Jurkat, Clone E6-1 (cell line): Measurements from ENCODE around the gene SCARF2.

Source experiments
- DNase-seq: peaks from one replicate; pipeline ENCODE4 v3.0.0-alpha.2; 2011; ENCODE audit warnings: low read depth, low spot score
- H3K4me3 ChIP-seq: 2 replicates; pipeline ENCODE4 v1.5.1; 2011; ENCODE audit warnings: mild to moderate bottlenecking, low read length, control low read depth, moderate library complexity

SCARF2 gene

DNA sequence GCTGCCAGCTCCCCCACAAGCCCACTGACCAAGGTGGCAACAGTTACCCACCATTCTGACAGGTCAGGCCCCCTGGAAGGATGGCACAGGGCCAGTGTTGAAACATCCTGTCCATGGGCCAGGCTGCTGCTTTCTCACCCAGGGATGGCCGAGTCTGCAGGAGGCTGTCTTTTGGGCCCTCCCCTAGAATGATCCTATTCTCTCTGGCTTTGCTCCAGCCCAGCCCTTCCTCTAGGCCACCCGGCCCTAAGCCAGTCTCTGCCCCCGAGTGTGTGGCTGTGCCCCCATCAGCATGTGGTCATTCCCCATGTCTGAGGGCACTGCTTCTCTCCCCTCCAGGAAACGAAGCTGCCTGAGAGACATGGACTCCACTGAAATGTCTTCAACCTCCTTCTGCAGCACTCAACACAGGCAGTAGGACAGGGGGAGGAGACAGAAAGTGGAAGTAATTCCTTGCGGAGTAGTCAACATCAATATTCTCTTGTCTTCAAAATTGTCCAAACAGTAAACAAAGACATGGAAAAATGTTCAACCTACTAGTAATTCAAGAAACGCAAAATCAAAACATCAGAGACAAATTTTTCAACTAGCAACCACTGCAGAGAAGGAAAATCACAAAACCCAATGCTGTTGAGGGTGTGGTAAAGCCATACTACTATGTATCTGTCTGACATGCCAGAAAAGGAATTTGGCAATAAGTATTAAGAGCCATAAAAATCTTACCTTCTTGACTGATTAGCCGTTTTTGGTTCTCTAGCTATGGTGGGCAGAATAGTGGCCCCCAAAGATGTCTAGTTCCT, 5.1 kb upstream of the SCARF2 start:
- H3K4me3 ChIP-seq, result no peak overlapping the region
- no peak for DNase-seq

DNA sequence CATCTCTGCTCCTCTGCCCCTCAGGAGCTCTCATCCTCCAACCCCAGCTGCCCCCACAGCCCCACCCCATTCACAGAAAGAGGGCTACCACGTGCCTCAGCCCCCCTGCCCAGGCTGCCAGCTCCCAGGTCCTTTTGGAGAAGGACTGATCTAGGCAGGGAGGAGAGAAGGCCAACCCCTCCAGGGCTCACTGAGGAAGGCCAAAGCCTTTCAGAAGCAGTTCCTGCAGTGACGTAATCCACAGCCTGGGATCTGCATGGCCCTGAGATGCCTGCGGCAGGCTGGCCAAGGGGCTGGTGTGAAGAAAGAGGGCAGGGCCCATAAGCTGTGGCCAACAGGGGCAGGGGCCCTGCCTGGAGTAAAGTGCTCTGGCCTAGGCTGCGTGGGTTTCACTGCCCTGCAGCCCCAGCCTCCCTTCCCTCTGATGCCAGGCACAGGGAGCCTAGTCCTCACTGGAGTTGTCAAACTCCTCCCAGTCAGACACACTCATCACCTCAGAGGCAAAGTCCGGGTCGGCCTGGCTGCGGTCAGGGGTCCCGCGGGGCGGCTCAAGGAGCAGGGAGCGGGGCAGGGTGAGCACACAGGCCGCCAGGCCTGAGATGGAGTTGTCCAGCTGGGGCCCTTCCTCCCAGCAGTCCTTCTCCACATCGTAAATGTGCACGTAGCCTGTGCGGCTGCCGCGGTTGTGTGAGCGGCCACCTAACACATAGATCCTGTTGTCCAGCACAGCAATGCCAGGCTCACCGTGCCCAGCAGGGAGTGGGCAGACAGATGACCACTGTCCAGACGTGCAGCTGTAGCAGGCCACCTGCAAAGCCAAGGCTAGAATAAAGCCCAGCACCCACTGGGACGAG, 4.2 kb upstream of the SCARF2 start:
- no peak overlapping the region for H3K4me3 ChIP-seq
- DNase-seq, result no peak

DNA sequence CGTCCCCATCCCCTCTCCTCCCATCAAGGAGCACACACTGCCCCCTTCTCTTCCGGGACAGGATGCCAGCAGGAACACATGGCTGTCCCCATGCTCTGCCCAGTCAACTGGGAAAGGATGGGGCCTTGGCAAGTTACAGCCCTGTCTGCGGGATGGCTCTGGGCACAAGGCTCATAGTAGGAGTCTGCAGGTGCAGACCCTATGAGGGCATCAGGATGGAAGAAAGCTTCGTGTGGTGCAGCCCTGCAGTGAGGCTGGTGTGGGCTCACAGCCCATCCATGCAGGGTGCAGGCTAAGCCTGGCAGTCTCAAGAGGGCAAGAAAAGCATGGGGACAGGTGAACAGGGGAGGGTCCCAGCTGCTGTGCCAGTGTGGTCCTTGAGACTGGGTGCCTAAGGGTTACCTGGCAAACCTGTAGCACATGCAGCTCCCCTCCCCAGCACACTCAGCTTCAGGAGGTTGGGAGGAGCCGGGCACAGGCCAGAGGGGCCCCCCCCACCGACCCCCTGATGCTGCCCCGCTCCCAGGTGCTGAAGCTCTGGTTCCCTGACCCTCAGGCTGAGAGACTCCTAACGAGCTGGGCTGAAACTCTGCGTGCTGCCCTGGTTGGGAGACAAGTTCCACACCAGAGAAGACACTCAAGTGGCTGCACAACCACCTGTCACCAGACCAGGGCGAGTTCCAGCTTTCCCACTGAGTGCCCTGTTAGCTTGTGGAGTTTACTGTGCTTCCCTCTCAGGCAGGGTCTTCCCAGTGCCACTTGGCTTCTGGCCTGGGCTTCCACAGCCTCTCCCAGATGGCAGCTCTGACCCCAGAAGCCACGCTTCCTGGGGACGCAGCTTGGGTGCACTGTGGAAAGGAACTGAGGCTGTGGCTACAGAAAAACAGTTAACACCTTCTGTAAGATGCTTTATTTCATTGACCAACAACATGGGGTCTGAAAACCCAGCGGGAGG, 3.3 kb upstream of the SCARF2 start:
- no peak for DNase-seq
- no peak overlapping the region for H3K4me3 ChIP-seq

DNA sequence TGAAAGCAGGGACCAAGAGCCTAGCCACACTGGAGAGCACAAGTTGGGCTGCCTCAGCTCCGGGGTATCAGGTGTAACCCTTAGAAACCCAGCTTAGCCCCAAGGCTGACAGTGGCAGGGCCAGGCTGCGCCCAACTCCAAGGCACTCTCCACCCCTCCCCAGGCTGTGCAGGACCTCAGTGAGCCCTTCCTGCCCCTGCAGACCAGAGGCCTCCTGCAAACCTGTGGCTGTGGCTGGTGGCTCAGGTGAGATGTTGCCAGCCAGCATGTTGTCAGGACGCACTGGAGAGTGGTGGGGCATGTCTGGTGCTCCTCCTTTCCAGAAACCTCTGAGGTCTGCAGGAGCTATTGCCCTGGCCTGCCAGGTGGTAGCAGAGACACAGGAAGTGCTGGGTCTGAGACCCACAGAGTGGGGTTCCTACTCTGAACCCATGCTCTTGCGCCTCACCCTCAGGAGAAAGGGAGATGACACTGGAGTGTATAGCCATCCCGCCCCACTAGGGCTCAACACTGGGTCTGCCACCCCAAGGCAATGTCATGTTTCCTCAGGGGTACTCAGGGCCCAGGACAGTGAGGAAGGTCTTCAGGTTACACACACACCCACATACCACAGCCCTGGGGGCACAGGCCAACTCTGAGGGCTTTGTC, 2.4 kb upstream of the SCARF2 start:
- DNase-seq, result no peak
- H3K4me3 ChIP-seq, result no peak overlapping the region

DNA sequence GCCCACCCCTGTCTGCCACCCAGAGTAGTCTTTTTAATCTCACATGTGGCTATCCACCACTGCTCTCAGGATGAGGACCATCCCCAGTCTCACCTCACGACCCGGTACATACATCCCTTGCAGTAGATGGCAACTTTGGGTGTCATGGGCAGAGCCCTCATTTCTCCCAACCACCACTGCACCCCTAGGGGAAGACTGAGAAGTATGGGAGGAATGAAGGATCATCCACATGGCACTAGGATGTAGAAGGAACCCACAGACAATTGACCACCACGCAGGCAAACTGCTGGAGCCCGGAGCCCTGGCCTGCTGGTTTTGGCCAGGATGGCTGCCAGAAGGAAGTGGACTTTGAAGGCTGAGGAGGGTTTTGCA, 1.9 kb upstream of the SCARF2 start:
- DNase-seq, result no peak

DNA sequence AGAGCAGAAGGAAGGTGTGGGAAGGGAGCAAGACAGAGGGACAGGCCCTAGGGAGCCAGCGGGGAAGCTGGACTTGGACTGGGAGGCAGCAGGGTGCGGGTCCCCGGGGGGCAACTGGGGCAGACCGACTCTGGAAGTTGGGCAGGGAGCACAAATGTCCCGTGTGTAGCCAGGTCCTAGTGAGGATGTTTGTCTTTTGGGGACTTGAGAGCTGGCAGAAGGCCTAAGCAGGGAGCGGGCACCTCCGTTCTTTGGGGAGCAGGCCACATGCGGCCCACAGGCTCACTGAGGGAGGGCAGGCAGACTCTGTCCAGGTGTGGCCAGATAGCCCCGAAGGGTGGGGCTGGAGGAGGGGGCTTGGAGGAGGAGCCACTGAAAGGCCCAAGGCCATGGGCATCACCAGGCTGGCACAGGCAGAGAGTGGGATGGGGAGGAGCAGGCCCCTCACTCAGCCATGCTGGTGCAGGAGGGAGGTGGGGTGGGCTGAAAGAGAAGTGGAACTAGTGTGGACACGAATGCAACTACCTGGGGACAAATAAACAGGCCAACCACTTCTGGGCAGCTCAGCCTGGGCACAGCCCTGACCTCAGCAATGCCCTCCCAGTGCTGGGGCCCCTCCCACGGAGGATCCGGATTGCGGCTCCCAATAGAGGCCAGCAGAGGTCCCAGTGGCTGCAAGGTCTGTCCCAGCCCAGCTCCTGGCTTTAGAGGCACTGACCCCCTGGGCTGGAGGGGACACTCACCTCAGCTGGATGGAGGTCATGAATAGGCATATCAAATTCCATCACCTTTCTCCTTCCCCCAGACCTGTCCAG, 1.3 kb upstream of the SCARF2 start:
- no peak for DNase-seq
- H3K4me3 ChIP-seq, result no peak overlapping the region

More for the DNA sequence above, 1.9 kb upstream of the SCARF2 start:
- no peak overlapping the region for H3K4me3 ChIP-seq

DNA sequence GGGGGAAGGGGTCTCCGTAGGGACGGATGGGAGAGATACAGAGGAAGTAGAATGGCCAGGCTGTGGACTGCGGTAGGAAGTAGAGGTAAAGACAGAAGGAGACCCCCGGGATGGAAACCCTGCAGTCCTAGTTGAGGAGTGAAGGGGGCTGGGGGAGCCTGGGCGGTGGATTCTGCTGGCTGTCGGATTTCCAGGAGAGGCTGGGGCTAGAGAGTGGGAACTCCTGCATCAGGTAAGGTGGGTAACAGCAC, 727 bp upstream of the SCARF2 start:
- H3K4me3 ChIP-seq, result no peak overlapping the region
- DNase-seq, result no peak

DNA sequence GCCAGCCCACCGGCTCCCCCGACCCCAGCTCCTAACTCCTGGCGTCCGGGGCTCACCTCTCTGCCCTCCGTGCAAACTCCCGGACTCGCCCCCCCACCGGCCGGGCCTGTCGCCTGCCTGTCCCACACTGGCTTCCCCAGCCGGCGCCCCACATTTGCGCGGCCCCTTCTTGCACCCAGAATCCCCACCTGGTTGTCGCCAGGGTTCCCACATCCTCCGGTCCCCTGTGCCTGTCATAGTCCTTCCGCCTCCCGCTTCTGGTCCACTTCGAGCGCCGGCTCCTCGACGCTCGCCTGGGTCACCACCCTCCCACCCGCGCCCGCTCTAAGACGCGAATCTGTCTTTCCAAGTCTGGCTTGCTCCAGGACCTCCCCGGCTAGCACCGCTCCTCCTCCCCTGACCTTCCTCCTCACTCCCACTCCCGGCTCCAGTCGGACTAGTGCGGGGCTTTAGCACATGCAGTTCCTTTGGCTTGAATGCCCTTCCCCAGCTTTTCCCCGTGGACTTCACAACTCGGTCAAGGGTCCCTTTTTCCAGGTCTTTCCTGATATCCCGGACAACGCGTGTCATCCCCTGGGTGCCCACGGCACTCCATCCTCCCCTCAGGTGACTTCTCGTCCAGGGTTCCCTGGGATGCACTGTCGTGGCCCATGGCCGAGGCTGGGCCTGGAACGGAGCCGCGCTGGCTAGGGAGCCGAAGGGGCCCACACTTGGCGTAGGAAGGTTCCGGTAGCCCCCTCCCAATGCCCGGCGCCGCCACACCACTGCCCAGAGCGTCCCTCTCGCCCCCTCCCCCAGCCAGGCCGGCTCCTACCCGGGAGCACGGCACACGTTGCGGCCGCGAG, 635 bp downstream of the SCARF2 start:
- no peak overlapping the region; the same call in 1 of the 2 replicates for H3K4me3 ChIP-seq
- DNase-seq, result no peak

DNA sequence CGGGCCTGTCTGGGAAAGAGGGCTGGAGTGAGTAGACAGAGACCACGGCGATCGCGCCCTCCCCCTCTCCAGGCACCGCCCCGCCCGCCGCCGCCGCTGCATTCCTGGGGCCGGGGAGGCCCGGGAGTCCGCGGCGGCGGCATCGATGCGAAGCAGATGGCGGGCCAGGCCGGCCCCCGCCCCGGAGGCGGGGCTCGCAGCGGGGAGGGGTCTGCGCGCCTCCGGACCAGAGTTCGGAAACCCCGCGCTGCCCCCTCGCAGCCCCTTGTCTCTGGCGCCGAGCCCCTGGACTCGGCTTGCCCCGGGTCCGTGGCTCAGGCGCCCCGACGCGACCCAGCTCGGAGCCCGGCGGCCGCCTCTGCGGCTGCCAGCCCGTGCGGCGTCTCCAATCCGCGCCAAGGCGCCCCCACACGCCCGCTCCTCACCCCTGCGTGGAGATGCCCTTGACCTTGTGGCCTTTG, 1.3 kb downstream of the SCARF2 start:
- H3K4me3 ChIP-seq, result no peak overlapping the region; the same call in 1 of the 2 replicates
- no peak for DNase-seq

DNA sequence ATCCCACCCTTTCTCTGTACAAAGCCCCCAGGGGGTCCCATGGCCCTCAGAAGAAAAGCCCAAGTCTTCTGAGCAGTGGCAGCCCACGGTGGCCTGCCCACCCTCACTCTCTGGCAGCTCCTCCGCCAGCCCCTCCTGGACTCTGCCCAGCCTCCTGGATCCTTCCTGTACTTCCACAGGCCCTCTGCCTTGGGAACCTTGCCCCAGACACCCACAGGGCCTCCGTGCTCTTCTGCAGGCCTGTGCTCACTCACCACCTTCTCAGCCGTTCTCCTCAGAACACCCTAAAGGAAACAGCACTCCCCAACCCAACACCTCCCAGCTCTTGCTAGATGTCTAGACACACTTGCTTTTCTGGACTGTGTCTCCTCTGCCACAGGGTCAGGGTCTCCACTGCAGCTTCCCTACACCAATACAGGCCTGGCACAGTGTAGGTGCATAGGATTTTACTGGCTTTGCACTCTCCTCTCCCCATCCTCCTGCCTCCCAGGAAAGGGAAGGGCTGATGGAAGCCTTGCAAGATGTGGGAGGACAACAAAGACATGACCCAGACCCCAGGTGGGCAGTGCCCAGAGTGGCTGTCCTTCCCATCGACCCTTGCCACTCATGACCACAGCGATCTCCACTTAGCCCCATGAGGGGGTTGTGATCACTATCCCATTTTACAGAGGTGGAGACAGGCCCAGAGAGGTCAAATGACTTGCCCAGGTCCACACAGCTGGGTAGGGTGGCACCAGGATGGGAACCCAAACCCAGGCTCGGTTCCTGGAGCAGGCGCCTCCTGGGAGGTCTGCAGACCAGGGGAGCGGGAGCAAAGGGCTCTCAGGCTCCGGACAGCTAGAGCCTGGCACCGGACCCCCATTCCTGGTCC, 2.0 kb downstream of the SCARF2 start:
- H3K4me3 ChIP-seq, result no peak overlapping the region
- DNase-seq, result no peak

DNA sequence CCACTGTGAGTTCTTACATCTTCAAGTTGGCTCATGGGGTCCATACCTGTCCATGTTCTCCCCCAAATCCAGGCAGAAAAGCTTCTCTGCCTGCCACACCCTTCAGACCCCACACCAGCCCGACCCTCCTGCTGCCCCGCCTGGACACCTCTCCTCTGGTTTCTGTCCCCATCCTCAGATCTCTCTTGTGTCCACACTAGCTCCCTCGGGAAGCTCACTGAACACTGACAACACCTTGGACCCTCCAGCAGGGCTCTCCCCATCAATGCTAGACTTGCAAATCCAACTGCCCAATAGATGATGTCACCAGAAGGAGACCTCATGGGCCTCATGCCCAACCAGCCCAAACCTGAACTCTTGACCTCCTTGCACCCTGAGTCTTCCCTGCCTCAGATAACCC, 2.9 kb downstream of the SCARF2 start:
- H3K4me3 ChIP-seq, result no peak overlapping the region
- DNase-seq, result no peak

DNA sequence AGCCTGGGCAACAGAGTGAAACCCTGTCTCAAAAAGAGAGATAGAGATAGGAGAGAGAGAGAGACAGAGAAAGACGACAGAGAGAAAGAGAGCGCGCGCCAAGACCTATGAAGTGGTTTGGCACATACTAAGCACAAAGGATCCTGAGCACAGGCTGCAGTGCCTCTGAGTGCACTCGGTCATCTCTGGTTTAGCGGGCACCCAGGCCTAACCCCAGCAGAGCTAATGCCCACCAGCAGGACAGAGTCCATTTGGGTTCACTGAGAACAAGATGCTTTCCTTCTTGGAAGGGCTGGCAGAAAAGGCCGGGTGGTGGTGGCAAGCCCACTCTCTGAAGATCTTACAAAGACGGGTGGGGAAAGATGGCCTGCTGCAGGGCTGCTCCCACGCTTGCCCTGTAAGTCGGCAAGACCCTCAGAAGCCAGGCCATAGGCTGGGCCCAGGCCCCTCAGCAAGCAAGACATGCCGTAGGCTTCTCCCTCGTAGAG, 3.3 kb downstream of the SCARF2 start:
- H3K4me3 ChIP-seq, result no peak overlapping the region
- DNase-seq, result no peak

DNA sequence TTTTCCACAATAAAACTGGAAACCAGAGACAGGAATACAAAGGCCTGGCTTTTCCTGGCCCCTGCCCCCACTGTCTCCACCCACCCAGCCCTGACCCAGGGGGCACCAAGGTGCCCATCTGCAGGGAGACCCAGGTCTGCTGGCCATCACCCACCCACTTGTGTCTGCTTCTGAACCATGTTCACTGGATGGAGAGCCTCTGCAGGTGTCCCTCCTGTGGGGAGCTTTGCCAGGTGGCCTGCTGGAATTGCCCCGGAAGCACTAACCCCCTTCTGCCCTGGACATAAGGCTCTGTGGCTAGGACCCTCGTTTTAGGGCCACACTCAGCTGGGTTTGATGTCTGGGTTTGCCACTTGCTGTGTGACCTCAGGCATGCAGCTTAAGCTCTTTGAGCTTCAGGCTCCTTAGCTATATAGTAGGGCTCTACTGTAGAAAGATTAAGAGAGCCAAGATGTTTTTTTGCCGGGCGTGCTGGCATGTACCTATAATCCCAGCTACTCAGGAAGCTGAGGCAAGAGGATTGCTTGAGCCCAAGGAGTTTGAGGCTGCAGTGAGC, 3.9 kb downstream of the SCARF2 start:
- no peak overlapping the region for H3K4me3 ChIP-seq
- no peak for DNase-seq

DNA sequence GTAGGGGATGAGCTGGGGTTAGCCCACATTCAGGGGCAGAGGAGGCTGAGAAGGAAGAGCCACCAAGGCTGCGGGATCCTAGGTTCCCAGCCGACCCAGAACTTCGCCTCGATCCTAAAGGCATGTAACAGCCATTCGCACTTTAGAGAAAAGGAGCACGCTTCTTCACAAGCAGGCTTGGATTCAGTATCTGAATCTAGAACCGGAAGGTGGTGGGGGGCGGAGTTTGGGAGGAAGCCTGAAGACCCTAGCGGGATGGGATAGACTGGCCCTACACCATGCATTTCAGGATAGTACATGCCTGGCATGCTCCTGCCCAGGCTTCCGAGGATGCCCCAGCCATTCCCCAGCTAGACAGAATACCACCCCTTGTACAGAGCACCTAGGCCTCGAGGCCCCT, 4.4 kb downstream of the SCARF2 start:
- no peak overlapping the region for H3K4me3 ChIP-seq
- no peak for DNase-seq

DNA sequence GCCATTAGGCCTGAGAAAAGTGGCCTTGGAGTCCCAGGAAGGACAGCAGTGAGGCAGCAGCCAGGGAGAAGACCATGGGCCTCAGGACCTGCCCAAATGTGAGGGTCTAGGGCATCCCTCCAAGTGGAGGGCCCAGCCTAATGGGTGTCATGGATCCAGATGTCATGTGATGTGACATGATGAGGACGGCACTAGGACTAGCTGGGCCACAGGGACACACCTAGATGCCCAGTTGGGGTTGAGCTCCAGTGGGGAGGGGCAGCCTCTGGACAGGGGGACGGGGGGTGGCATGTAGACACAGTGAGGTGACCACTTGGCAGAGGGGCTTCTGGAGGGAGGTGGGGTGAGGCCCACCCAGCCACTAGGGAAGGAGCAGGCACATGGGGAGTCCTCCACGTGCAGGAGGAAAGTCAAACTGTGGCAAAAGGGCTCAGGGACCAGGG, 5.4 kb downstream of the SCARF2 start:
- H3K4me3 ChIP-seq, result no peak overlapping the region

More for the DNA sequence above, 5.4 kb downstream of the SCARF2 start:
- DNase-seq, result no peak
